HG02884 (cell line): ENCODE results near the gene TSNAXIP1.

Experiments used
- ATAC-seq: cut with Tn5 transposase; IDR thresholded peaks from one replicate; pipeline ENCODE4 v1.9.1; 2021; ENCODE audit warnings: mild to moderate bottlenecking, moderate library complexity; ENCODE audit not compliant: unreplicated experiment

Gene TSNAXIP1, protein sequence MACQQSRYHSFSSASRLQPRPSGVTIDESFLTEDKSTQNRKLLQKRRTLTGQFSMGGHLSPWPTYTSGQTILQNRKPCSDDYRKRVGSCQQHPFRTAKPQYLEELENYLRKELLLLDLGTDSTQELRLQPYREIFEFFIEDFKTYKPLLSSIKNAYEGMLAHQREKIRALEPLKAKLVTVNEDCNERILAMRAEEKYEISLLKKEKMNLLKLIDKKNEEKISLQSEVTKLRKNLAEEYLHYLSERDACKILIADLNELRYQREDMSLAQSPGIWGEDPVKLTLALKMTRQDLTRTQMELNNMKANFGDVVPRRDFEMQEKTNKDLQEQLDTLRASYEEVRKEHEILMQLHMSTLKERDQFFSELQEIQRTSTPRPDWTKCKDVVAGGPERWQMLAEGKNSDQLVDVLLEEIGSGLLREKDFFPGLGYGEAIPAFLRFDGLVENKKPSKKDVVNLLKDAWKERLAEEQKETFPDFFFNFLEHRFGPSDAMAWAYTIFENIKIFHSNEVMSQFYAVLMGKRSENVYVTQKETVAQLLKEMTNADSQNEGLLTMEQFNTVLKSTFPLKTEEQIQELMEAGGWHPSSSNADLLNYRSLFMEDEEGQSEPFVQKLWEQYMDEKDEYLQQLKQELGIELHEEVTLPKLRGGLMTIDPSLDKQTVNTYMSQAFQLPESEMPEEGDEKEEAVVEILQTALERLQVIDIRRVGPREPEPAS

GRCh38 chr16:67806428-67807147, at the start of gene TSNAXIP1, which contains the start of gene RANBP10:
TSS of gene TSNAXIP1 (plus strand) at chr16:67806889. CDS start at chr16:67807150, 261 bp downstream.
TSS of gene RANBP10 (minus strand) at chr16:67806560. CDS start at chr16:67806536, 24 bp downstream.
- peak; percentile 92 for ATAC-seq

- ATAC-seq, result no peak
These were observed 48.7 kb upstream of the TSNAXIP1 start for GRCh38 chr16:67758006-67758405.

GRCh38 chr16:67758966-67759365, 47.7 kb upstream of the TSNAXIP1 start:
- ATAC-seq, result no peak

DNA sequence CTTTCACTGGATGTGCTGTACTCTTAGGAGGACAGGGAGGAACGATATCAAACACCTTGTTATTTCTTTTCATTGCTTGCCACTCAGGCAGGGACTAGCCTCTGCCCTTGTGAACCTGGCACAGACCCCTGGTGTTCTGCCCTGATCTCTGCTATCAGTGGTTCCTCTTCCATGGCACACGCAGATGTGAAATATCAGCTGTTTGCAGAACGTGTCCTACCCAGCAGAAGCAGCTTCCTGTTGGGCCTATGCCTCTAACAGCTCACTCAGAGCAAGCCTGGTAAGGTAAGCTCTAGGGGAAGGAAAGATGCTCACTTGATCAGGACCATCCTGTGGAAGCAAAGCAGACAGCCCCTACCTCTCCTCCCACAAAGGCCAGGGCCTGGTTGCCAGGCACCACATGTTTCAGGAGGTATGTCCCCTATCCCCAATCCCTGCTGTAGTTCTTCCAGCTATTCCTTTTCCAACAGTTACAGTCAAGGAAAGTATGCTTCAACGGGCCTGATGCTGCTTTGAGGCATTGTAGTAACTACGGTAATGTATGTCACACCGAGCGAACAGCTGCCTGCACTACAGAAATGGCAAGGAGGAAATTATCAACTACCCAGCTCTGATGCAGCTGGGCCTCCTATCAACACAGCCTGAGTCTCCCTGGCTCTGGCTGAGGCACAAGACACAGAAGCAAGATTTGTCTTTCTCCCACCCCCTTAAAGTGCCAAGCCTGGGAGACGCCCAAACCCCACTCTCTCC, 46.3 kb upstream of the TSNAXIP1 start:
- no peak for ATAC-seq

GRCh38 chr16:67760956-67761230, 45.8 kb upstream of the TSNAXIP1 start:
- ATAC-seq, result no peak

- no peak for ATAC-seq
These were observed 44.8 kb upstream of the TSNAXIP1 start for GRCh38 chr16:67761924-67762323.

GRCh38 chr16:67762385-67762784, 44.3 kb upstream of the TSNAXIP1 start:
- no peak for ATAC-seq

GRCh38 chr16:67763066-67763465, 43.6 kb upstream of the TSNAXIP1 start:
- no peak for ATAC-seq

DNA sequence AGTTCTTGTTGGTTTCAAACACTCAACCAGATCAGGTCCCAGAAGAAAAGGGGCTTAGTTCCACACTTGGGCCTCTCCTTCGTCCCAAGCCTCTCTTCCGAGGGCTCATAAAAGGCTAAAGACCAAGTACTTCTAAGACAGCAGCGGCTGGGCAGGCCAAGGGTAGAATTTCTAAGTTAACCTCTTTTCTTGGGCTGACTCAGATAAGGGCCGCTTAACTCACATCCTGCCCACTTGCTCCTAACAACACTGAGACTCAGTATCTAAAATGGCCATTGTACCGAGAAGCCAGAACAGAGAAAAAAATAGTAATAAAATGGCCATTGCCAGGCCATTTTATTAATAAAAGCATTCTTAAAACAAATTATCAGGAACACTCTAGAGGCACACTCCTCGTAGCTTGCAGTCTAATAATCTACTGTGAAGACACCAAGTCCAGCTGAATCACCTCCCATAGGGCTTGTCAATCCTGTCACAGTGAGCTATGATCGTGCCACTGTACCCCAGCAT, 42.5 kb upstream of the TSNAXIP1 start:
- ATAC-seq, result no peak

GRCh38 chr16:67766291-67766690, 40.4 kb upstream of the TSNAXIP1 start:
- no peak for ATAC-seq

DNA sequence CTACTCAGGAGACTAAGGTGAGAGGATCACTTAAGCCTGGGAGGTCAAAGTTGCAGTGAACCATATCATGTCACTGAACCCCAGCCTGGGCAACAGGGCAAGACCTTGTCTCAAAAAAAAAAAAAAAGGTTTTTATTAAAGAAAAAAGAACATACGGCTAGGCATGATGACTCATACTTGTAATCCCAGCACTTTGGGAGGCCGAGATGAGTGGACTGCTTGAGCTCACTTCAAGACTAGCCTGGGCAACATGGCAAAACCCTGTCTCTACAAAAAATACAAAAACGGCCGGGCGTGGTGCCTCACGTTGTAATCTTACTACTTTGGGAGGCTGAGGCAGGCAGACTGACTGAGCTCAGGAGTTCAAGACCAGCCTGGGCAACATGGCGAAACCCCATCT, 38.7 kb upstream of the TSNAXIP1 start:
- ATAC-seq, result no peak

DNA sequence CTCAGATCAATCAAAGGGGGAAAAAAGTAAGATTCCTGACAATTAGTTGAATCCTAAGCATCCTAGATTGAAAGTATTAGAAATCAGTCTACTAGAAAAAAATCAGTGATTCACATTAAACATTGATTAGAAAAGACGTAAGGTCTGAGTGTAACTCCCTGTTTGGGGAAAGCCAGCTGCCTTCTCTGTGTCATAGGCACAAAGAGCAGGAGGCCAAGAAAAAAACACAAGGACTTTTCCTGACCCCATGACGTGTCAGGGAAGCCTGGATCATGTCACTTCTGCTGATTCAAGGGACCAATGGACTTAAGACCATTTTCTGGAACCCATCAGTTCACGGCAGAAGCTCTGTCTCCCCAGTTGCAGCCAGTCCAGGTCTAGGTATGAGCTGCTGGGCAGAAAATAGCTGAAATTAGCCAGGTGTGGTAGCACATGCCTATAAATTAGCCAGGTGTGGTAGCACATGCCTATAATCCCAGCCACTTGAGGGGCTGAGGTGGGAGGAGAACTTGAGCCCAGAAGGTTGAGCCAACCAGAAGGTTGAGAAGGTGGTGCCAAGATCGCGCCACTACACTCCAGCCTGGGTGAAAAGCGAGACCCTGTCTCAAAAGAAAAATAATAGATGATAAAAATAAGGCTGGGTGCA, 36.2 kb upstream of the TSNAXIP1 start:
- no peak for ATAC-seq

DNA sequence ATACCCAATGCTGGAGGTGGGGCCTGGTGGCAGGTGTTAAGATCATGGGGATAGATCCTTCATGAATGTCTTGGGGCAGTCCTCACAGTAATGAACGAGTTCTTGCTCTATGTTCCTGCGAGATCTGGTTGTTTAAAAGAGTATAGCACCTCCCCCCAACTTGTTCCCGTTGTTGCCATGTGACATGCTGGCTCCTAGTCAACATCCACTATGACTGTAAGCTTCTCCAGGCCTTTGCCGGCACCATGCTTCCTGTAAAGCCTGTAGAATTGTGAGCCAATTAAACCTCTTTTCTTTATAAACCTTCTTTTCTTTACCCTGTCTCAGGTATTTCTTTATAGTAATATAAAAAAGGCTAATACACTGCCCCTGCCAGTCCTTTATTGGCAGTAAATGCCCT, 33.6 kb upstream of the TSNAXIP1 start:
- ATAC-seq, result no peak

DNA sequence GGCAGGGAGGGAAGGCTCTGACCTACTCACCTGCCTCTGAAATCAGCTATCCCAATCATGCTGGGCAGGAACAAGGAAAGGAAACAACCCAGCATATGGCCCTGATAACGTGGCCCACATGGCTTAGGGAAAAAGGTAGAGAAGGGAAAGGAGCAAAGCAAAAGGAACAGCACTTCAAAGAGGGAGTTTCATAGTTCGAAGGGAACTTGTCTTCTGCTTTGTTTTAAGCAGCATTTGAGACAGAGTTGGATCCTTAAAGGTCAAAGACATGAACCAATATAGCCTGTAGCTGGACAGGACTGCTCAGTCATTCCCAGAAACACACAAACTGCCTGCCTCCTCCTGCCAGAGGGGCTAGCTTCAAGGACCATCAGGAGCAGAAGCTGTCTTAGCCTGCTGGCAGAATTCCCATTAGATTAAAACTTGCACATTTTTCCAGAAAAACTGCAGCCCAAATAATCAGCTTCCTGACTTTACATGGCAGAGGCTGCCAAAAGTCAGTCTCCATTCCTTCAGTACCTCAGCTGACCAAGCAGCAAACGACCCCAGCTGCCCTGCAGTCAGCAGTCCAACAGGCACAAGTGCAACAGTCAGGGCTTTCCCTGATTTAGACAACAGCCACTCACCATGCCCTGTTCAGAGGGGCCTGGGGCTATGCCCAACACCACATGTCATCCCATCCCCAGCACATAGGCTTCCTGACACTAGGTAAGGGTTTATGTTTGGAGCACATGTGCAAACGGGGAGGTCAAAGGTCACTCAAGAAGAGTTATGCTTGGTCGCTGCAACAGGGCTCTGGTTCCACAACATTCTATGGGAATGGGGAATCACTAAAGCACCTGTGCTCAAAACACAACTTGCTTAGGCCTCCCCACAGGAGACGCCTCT, 32.9 kb upstream of the TSNAXIP1 start:
- no peak for ATAC-seq

DNA sequence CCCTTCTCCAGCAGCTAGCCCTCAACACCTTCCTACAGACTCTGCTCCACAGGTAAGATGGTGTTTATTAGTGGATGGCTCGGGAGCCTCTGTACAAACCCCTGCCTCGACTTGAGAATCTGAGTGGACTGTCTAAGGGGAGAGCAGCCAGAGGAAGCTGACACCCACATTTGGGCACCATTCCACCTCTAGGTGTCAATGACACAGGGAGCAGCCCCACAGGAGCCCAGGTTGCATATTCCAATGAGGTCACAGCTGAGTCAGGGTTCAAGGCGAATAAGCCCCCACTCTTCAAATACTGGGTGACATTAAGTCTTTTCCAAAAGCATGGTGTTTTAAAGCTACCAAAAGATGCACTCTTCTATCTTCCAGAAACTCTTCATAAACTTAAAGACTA, 32.2 kb upstream of the TSNAXIP1 start:
- no peak for ATAC-seq

DNA sequence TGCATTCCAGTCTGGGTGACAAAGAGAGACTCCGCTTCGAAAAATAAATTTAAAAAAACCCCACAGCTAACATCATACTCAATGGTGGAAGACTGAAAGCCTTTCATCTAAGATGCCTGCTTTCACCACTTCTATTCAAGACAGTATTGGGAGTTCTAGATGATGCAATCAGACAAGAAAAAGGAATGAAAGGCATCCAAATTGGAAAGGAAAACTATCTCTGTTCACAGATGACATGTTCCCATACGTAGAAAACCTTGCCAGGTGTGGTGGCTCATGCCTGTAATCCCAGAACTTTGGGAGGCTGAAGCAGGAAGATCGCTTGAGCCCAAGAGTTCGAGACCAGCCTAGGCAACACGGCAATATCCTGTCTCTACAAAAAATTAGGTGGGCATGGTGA, 31.4 kb upstream of the TSNAXIP1 start:
- no peak for ATAC-seq

DNA sequence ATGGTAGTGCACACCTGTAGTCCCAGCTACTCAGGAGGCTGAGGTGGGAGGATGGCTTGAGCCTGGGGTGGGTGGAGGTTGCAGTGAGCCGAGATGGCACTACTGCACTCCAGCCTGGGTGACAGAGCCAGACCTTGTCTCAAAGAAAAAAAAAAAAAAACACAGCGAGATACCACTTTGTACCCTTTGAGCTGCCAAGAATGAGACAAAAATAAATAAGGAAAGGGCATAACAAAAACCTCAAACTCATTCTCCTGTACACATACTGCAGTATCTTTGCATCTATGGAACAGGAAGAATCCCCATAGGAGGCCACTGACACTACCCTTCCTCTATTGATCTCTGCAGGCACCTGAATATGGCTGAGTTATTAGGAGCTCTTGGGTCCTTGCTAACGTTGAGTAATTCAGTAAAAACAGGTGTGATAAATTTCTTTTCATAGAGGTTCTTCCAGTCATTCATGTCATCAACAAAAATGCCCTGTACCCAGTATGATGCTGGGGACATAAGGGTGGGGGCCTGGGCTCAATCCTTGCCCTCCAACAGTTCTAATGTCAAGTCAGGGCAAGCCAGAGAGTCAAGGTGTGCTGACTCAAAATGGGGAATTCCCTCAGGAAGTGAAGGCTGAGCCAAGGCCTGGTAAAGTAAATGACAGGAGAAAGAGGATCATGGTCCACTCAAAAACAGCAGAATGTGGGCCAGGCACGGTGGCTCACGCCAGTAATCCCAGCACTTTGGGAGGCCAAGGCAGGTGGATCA, 27.3 kb upstream of the TSNAXIP1 start:
- no peak for ATAC-seq

- no peak for ATAC-seq
These were observed 25.7 kb upstream of the TSNAXIP1 start for GRCh38 chr16:67780847-67781564.
